ACC112 (cell line): Measurements from ENCODE around the gene SAMD4A.
A peak's percentile ranks its signal among the peaks of the same experiment; 100 is the strongest.

Source experiments
- H2AFZ ChIP-seq: fragments of 200-600 bp; sonication (generic); one replicate; pipeline ENCODE4 v1.6.0; 2017; ENCODE audit warnings: antibody characterized with exemption, low read length; ENCODE audit not compliant: unreplicated experiment
- H3K27ac ChIP-seq: fragments of 200-600 bp; sonication (generic); 2 replicates; pipeline ENCODE4 v1.5.1; 2014; ENCODE audit warnings: low read depth, mild to moderate bottlenecking, antibody characterized with exemption, low read length, moderate library complexity
- H3K27me3 ChIP-seq: fragments of 200-600 bp; sonication (generic); 2 replicates; pipeline ENCODE4 v1.6.1; 2014; ENCODE audit warnings: mild to moderate bottlenecking, antibody characterized with exemption, low read length, moderate library complexity, mixed read lengths; ENCODE audit not compliant: insufficient read depth
- H3K36me3 ChIP-seq: fragments of 200-600 bp; sonication (generic); 2 replicates; pipeline ENCODE4 v1.6.1; 2016; ENCODE audit warnings: mild to moderate bottlenecking, antibody characterized with exemption, low read length, moderate library complexity, mixed read lengths; ENCODE audit not compliant: insufficient read depth
- H3K4me1 ChIP-seq: fragments of 200-600 bp; sonication (generic); one replicate; pipeline ENCODE4 v1.6.1; 2016; ENCODE audit warnings: low read length, mixed read lengths; ENCODE audit not compliant: insufficient read depth, unreplicated experiment, control insufficient read depth
- H3K4me3 ChIP-seq: fragments of 200-600 bp; sonication (generic); 2 replicates; pipeline ENCODE4 v1.5.1; 2014; ENCODE audit warnings: mild to moderate bottlenecking, low read depth, low read length
- H3K79me2 ChIP-seq: fragments of 200-600 bp; sonication (generic); one replicate; pipeline ENCODE4 v1.6.0; 2016; ENCODE audit warnings: low read length; ENCODE audit not compliant: control insufficient read depth, unreplicated experiment, insufficient read depth

Gene SAMD4A

GRCh38 chr14:54645639-54646038, 78.7 kb downstream of the SAMD4A start:
- peaks cover 17% of the 10 kb centered on the region for H3K4me1 ChIP-seq
- no peak overlapping the region for H3K4me3 ChIP-seq
- no peak overlapping the region for H3K27ac ChIP-seq
- H3K79me2 ChIP-seq = peaks cover 18% of the 10 kb centered on the region
- H3K36me3 ChIP-seq = no peaks in the 10 kb centered on the region
- no peaks in the 10 kb centered on the region for H3K27me3 ChIP-seq
- no peak overlapping the region for H2AFZ ChIP-seq

GRCh38 chr14:54646626-54647025, 79.7 kb downstream of the SAMD4A start:
- Histone ChIP-seq H3K27ac (no peak overlapping the region), H3K36me3 (no peaks in the 10 kb centered on the region), H3K27me3 (no peaks in the 10 kb centered on the region), H3K79me2 (peaks cover 25% of the 10 kb centered on the region), H3K4me1 (peaks cover 27% of the 10 kb centered on the region), H3K4me3 (no peak overlapping the region), H2AFZ (no peak overlapping the region)

DNA sequence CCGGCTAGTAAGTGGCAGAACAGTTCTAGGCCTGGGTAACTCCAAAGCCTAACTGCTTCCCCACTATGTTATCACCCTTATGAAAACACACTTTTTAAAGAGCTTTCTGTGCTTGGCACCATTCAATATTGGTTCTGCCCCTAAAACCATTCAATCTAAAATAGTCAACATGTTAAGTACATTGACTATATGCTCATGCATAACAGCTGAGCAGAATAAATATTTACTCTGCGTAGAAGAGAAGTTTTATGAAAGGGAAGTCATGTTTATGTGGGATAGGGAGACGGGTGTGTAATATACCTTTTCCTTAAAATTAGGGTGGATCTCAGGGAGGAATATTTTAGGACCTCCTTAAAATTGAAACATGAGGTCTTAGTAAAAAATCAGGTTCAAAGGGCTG, 80.5 kb downstream of the SAMD4A start:
- Histone ChIP-seq H3K27ac (no peak overlapping the region), H3K79me2 (peaks cover 25% of the 10 kb centered on the region), H2AFZ (no peak overlapping the region), H3K4me3 (no peak overlapping the region), H3K4me1 (peaks cover 32% of the 10 kb centered on the region), H3K36me3 (no peaks in the 10 kb centered on the region), H3K27me3 (no peaks in the 10 kb centered on the region)

GRCh38 chr14:54649056-54649455, 82.1 kb downstream of the SAMD4A start:
- H3K4me3 ChIP-seq = no peak overlapping the region
- H2AFZ ChIP-seq = no peak overlapping the region
- H3K79me2 ChIP-seq = peaks cover 31% of the 10 kb centered on the region
- no peaks in the 10 kb centered on the region for H3K36me3 ChIP-seq
- peak overlapping the region; percentile 100; the same call in 1 of the 2 replicates for H3K27ac ChIP-seq
- H3K4me1 ChIP-seq = peaks cover 47% of the 10 kb centered on the region
- H3K27me3 ChIP-seq = no peaks in the 10 kb centered on the region

GRCh38 chr14:54650331-54650958, 83.5 kb downstream of the SAMD4A start:
- H3K27ac ChIP-seq = peak overlapping the region; percentile 100
- H2AFZ ChIP-seq = no peak overlapping the region
- H3K79me2 ChIP-seq = peaks cover 43% of the 10 kb centered on the region
- peak overlapping the region; percentile 63 for H3K4me3 ChIP-seq
- H3K4me1 ChIP-seq = peaks cover 59% of the 10 kb centered on the region
- no peaks in the 10 kb centered on the region for H3K27me3 ChIP-seq
- H3K36me3 ChIP-seq = no peaks in the 10 kb centered on the region

GRCh38 chr14:54650959-54651351, 84.0 kb downstream of the SAMD4A start:
- H3K4me3 ChIP-seq = peak overlapping the region; percentile 63; the same call in 1 of the 2 replicates
- H3K27me3 ChIP-seq = no peaks in the 10 kb centered on the region
- H3K4me1 ChIP-seq = peaks cover 59% of the 10 kb centered on the region
- no peaks in the 10 kb centered on the region for H3K36me3 ChIP-seq
- peak overlapping the region; percentile 100 for H3K27ac ChIP-seq
- no peak overlapping the region for H2AFZ ChIP-seq
- peaks cover 45% of the 10 kb centered on the region for H3K79me2 ChIP-seq

GRCh38 chr14:54651649-54652048, 84.7 kb downstream of the SAMD4A start:
- H3K27me3 ChIP-seq = no peaks in the 10 kb centered on the region
- H3K79me2 ChIP-seq = peaks cover 52% of the 10 kb centered on the region
- H2AFZ ChIP-seq = no peak overlapping the region
- peak overlapping the region; percentile 63 for H3K4me3 ChIP-seq
- H3K36me3 ChIP-seq = no peaks in the 10 kb centered on the region
- H3K4me1 ChIP-seq = peaks cover 59% of the 10 kb centered on the region
- peak overlapping the region; percentile 100 for H3K27ac ChIP-seq

GRCh38 chr14:54652188-54652587, 85.3 kb downstream of the SAMD4A start:
- H3K4me1 ChIP-seq = peaks cover 59% of the 10 kb centered on the region
- H3K36me3 ChIP-seq = no peaks in the 10 kb centered on the region
- peaks cover 57% of the 10 kb centered on the region for H3K79me2 ChIP-seq
- peak overlapping the region; percentile 100 for H3K27ac ChIP-seq
- no peak overlapping the region for H2AFZ ChIP-seq
- no peaks in the 10 kb centered on the region for H3K27me3 ChIP-seq
- peak overlapping the region; percentile 76 for H3K4me3 ChIP-seq

GRCh38 chr14:54652605-54653052, 85.7 kb downstream of the SAMD4A start:
- no peaks in the 10 kb centered on the region for H3K27me3 ChIP-seq
- peak overlapping the region; percentile 76 for H3K4me3 ChIP-seq
- peak overlapping the region; percentile 33 for H2AFZ ChIP-seq
- peaks cover 61% of the 10 kb centered on the region for H3K79me2 ChIP-seq
- H3K4me1 ChIP-seq = peaks cover 59% of the 10 kb centered on the region
- H3K36me3 ChIP-seq = no peaks in the 10 kb centered on the region
- H3K27ac ChIP-seq = peak overlapping the region; percentile 100

DNA sequence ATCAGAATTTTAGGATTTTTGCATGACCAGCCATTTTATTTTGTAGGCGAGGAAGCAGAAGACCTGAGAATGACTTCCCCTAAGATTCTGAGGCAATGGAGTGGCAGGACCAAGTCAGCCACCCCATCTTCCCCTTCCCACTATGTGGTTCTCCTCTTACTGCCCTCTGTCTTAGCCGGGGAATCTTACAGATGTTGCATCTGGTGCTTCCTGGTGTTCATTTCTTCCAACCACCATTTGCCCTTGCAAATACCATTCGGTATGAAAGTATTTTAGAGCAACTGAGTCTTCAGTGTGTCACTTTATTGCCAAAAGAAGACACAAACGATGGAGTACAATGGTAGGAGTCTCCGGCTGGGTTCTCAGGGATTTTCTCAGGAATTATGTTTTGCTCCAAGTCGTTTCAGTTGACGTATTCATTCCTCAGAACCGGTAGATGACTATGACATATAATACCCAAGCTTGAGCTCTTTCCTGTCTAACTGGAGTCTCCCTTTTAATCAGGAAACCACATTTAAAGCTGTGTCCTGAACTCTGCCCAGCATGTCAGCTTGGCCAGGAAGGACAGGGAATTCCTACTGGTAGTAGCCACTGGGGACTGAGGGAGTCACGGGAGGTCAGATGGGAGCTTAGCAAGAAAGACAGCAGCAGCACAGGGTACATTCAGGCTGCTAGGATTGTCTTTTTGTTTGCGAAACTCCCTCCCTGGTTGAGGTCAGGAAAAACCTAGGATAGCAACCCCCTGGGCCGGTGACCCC, 87.0 kb downstream of the SAMD4A start:
- H3K79me2 ChIP-seq = peaks cover 61% of the 10 kb centered on the region
- peak overlapping the region; percentile 100 for H3K27ac ChIP-seq

GRCh38 chr14:54654605-54655004, 87.7 kb downstream of the SAMD4A start:
- H3K27me3 ChIP-seq = no peaks in the 10 kb centered on the region
- H3K27ac ChIP-seq = peak overlapping the region; percentile 100
- H3K4me3 ChIP-seq = peak overlapping the region; percentile 57; the same call in 1 of the 2 replicates
- H2AFZ ChIP-seq = no peak overlapping the region
- peaks cover 58% of the 10 kb centered on the region for H3K79me2 ChIP-seq
- H3K36me3 ChIP-seq = no peaks in the 10 kb centered on the region
- peaks cover 52% of the 10 kb centered on the region for H3K4me1 ChIP-seq

More for the DNA sequence above, 87.0 kb downstream of the SAMD4A start:
- Histone ChIP-seq H2AFZ (no peak overlapping the region), H3K27me3 (no peaks in the 10 kb centered on the region), H3K4me3 (peak overlapping the region; percentile 57), H3K4me1 (peaks cover 59% of the 10 kb centered on the region), H3K36me3 (no peaks in the 10 kb centered on the region)
